HG03175 (cell line): ENCODE measurements around the gene PET100.

Source experiments
- ATAC-seq: cut with Tn5 transposase; IDR thresholded peaks from one replicate; pipeline ENCODE4 v1.9.1; 2021; ENCODE audit warnings: mild to moderate bottlenecking, moderate library complexity; ENCODE audit not compliant: unreplicated experiment

Gene PET100

DNA sequence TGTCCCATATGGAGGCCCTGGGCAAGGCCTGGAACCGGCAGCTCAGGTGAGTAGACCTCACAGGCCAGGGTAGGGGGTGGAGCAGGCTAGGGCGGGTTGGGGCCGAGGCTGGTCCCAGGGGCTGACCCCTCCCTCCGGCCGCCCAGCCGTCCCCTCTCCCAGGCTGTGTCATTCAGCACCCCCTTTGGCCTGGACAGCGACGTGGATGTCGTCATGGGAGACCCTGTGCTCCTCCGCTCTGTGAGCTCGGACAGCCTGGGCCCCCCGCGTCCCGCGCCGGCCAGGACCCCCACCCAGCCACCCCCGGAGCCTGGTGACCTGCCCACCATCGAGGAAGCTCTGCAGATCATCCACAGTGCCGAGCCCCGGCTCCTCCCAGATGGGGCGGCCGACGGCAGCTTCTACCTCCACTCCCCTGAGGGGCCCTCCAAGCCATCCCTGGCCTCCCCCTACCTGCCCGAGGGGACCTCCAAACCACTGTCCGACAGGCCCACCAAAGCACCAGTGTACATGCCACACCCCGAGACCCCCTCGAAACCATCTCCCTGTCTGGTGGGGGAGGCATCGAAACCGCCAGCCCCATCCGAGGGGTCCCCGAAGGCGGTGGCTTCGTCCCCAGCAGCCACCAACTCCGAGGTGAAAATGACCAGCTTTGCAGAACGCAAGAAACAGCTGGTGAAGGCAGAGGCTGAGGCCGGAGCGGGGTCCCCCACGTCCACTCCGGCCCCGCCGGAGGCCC lies 17.9 kb upstream of the PET100 start:
- ATAC-seq: no peak

DNA sequence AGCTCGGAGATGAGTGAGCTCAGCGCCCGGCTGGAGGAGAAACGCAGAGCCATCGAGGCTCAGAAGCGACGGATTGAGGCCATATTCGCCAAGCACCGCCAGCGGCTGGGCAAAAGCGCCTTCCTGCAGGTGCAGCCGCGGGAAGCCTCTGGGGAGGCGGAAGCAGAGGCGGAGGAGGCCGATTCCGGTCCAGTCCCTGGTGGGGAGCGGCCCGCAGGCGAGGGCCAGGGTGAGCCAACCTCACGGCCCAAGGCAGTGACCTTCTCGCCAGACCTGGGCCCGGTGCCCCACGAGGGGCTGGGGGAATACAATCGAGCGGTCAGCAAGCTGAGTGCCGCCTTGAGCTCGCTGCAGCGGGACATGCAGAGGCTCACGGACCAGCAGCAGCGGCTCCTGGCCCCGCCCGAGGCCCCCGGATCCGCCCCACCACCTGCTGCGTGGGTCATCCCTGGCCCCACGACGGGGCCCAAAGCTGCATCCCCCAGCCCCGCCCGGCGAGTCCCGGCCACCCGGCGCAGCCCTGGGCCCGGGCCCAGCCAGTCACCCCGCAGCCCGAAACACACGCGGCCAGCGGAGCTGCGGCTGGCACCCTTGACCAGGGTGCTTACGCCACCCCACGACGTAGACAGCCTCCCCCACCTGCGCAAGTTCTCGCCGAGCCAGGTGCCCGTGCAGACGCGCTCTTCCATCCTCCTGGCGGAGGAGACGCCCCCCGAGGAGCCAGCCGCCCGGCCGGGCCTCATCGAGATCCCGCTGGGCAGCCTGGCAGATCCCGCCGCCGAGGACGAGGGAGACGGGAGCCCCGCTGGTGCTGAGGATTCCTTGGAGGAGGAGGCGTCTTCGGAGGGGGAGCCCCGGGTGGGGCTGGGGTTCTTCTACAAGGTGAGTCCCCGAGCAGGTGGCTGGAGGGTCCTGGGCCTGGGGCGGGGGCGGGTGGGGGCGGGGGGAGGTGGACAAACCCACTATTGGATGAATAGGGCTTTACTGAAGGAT lies 17.0 kb upstream of the PET100 start:
- ATAC-seq: no peak

DNA sequence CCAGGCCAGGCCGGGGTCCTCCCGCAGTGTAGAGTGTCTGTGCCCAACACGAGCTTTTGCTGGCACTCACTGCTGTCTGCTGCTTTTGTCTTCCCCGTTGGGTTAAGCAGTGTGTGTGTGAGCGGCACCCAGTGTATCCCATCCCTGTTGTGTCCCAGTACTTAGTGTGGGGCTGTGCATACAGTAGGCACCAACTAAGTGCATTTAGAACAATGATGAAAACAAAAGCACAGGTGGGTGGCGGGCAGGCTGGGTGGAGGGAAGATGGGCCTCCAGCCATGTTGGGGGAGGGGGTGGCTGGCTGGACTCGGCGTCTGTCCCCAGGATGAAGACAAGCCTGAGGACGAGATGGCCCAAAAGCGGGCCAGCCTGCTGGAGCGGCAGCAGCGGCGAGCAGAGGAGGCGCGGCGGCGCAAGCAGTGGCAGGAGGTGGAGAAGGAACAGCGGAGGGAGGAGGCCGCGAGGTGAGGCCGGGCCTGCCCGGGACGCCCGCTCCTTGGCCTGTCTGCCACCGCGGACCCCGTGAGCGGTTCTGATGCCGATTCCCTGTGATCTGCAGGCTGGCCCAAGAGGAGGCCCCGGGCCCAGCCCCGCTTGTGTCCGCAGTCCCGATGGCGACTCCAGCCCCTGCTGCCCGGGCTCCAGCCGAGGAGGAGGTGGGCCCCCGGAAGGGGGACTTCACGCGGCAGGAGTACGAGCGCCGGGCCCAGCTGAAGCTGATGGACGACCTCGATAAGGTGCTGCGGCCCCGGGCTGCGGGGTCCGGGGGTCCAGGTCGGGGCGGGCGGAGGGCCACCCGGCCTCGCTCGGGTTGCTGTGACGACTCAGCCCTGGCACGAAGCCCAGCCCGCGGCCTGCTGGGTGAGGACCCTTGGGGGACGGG lies 14.5 kb upstream of the PET100 start:
- ATAC-seq: no peak

DNA sequence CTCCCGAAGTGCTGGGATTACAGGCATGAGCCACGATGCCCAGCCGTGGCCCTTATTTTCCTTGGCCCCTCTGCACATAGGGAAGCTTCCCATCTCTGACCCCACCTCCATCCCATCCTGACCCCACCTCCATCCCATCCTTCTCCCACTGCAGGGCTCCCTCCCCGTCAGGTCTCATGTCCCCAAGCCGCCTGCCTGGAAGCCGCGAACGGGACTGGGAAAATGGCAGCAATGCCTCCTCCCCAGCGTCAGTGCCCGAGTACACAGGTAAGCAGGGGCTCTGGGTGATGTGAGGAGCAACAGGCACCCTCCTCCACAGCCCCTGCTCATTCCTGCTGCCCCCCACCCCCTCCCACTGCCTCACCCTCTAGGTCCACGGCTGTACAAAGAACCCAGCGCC lies 12.4 kb upstream of the PET100 start:
- ATAC-seq: no peak

DNA sequence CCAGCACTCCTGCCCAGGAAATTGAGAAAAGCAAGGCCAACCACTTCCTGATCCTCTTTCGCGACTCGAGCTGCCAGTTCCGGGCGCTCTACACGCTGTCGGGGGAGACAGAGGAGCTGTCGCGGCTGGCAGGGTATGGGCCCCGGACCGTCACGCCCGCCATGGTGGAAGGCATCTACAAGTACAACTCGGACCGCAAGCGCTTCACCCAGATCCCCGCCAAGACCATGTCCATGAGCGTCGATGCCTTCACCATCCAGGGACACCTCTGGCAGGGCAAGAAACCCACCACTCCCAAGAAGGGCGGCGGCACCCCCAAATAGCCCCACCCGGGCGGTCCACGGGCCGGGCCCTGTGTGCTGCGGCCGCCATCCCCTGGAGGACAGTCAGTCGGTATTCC lies 11.9 kb upstream of the PET100 start:
- ATAC-seq: no peak

DNA sequence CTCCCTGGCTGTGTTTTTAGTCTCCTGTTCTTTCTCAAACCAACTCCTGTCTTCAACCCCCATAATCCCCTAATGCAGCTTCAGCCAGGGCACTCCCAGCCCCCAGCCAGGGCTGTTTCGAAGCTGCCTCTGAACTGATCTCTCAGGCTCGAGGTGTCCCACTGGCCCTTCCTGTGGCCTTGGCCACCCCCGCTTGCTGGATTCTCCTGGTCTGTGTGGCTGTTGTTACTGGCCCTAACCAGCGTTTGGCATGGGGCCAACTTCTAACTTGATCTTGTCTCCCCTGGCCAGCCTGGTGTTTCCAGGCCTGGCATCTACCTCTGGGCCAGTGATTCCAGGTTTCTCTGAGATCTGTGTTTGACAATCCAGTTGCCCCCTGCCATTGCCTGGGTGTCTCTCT lies 11.2 kb upstream of the PET100 start:
- no peak for ATAC-seq

DNA sequence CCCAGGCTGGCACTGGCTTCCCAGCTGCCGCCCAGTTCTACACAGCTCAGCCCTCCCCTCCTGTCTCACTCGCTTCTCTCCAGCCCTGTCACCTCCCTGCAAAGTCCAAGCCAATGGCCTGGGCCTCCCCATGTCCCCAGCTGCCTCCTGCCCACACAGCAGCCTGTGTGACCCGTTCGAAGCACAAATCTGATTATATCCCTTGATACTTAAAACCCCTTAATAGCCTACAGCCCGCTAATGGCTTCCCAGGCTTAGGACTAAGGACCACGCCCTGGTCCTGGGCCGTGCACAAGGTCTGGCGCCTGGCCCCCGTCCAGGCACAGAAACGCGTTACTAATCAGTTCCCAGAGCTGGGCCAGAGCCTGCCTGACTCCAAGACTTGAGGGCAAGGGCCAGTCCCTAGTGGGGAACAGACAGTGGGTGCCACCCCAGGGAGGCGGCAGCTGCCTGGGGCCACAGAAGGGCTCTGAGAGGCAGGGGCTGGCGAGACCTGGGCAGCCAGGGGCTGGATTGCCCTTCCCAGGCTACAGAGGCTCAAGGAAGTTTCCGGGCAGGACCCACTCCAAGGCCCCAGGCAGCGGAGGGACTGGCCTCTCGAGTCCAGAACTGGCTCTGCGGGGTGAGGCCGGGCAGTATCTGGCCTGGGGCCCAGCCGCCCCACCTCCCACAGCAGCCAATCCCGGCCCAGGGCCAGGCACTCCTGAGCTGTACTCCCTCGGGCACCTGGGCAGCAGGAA lies 10.7 kb upstream of the PET100 start:
- no peak for ATAC-seq

DNA sequence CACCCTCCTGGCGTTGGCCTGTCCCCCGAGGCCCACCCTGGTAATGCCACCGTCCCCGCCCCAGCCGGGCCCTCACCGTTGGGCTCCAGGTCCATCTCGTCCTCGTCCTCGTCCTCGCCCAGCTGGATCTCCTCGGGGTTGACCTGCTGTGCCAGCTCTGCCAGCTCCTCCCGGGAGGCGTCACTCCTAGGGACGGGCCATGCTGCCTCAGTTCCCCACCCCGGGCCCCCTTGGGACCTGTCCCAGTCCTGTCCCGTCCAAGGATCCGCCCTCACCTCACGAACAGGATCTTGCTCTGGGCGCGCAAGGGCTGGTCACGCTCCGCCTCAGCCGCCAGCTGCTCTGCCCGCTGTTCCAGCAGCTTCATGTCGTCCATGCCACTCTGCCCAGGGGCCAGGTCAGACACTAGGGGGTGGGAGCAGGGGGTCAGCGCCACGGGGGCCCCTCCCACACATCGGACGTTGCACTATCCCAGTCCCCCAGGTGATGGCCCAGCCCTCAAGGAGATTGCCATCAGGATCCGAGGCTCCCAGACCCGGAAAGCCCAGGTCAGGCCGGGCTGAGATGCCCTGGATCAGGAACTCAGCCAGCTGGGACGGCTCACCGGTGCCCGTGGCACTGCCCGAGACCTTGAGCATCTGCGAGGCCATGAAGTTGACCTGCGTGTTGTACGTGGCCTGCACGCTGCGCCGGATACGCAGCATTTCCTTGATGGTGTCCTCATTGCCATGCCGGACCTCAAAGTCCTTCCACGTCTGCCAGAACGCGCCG lies 9.7 kb upstream of the PET100 start:
- ATAC-seq: no peak

DNA sequence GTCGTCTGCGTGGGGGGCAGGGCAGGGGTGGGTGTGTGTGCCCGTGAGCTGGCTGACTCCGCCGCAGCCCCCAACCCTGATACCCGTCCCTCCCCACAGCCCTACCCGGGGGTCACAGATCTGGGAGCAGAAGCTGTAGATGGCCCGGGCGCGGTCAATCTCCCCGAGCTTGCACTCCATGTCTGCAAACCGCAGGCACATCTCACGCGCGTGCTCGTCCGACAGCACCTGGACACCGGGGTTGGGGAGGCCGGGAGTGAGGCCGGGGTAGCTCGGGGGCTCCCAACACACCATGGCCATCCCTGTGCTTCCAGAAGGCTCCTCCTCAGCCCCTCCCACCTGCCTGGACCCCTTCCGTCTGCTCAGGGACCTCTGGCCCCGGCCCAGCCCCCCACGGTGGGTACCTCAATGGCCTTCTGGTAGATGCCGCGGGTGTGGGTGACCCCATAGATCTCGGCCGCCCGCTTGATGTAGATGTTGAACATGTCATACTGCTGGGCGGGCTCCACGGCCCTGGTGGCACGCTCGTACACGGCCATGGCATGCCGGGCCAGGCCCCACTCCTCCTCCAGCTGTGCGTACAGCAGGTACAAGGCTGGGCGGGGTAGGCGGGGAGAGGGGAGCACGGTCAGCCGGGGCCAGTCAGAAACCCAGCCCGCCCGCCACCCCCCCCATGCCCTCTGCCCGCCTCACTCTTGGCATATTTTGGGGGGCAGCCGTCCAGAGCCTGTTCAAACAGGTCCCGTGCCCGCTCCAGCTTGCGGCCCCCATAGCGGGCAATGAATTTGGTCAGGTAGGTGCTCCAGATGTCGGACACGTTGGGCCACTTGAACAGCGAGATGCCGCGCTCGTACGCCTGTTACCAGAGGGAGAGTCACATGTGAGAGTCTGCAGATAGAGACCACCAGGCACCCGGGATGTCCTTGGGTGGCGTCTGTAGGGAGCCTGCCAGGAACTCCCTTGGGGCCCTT lies 8.9 kb upstream of the PET100 start:
- no peak for ATAC-seq

DNA sequence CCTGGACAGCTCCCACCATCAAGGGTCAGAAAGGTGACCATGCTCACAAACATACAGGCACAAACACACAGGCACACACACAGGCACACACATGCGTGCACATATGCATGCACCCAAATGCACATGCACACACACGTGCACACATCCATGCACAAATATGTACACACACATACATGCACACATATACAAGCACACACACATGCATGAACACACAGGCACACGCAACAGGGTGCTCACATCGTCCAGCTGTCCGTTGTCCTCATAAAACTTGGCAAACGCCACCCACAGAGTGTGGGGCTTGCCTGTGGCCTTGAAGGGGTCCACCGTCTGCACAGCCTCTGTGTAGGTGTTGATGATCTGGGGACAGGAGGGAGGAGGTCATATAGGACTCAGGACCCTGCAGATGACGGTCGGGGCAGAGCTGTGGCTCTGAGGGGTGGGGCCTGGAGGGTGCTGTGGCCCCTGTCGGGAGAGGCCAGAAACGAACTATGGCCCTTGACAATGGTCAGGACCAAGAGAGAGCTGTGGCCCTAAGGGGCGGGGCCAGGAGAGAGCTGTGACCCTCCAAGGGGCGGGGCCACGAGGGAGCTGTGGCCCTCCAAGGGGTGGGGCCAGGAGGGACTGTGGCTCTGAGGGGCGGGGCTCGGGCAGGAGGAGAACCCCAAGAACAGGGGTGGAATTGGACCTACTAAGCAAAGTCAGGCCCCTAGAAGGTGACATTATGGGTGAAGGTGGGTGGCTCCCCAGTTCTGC lies 6.5 kb upstream of the PET100 start:
- no peak for ATAC-seq

DNA sequence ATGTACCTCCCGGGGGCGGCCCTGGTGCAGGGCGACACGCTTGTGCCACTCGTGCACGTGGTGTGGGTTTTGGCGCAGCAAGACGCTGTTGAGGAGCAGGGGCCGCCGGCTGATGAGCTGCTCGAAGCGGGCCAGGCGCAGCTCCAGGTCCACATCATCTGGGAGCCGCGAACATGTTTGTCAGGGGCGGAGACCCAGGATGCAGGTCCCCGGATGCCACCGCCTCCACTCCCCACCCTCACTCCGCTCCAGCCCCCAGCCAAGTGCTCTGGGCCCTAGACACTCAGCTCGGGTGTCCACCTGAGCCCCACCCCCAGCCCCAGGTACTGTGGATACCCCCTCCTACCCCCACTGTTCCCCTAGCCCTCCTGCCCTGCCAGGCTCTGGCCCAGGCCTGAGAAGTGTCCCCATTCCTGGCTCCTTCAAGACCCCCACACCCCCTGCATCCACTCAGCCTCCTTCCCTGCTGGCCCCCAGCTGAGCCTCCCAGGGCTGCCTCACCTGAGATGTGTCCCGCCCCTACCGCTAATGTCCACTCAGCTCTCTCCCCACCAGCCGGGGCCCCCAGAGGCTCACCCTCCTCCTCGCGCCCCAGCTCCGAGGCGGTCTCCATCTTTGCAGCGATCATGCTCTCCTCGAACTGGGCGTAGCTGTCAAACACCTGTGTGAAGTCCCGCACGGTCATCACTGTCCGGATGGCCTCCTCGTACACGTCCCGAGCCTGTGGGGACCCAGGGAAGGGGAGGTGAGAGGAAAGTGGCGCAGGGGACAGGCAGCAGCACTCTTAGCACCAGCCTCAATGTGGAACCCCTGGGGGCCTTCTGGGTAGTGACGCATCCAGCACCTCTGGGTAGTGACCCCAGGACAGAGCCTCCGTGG lies 5.6 kb upstream of the PET100 start:
- ATAC-seq: no peak

DNA sequence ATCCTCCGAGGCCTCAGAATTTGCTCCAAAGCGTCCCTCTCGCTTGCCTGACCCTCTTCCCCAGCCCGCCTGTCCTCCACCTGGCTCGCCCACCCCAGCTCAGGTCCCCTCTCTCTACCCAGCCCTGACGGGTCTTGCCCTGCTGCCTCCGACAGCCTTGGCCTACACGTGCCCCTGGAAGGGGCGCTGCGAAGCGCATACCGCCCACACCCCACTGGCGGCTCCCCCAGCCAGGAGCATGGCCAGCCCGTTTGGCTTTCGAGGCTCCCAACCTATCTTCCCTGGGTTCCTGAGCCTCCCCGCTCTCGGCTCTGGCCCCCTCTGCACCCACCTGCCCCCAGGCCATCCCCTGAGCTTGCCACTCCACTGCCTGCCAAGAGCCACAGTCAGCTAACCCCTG lies 4.8 kb upstream of the PET100 start:
- ATAC-seq: no peak

DNA sequence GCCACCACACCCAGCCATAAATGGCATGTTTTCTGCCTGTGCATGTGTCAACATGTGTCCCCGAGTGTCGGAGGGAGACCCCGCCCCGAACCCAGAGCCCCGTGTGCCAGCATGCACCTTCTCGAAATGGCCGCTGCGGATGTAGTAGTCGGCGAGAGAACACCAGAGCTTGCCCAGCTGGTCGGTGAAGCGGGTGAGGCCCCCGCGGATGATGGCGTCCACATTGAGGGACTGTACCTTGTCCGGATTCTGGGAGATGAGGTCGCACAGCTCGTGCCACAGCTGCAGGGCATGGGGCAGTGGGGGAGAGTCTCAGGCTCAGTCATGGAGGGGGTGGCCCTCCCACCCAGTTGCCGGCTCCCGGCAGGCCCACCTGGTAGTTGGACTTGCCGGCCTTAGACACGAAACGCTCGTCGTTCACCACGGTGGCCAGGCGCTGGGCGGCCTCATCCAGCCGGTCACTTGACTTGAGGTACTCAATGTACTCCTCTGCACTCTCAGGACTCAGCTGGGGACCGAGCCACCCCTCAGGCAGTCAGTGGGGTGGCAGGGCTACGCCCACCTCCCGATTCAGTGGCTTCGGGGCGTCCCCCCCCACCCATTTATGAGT lies 3.7 kb upstream of the PET100 start:
- no peak for ATAC-seq

DNA sequence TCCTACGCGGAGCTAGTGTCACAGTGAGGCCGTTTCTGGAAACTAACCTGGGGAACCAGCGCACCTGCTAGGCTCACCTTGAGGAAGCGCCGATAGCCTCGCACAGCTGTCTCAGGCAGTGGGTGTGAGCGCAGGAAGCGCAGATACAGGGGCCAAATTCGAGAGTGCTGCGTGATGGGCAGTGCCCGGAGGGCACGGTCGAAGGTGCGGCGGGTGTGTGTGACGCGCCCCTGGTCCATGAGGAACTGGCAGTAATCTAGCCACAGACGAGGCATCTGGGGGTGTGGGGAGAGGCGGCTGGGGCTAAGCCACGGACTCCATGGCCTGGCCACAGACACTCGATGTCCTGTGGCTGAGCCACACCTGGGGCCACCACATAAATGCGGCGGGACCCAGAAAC lies 2.4 kb upstream of the PET100 start:
- no peak for ATAC-seq

DNA sequence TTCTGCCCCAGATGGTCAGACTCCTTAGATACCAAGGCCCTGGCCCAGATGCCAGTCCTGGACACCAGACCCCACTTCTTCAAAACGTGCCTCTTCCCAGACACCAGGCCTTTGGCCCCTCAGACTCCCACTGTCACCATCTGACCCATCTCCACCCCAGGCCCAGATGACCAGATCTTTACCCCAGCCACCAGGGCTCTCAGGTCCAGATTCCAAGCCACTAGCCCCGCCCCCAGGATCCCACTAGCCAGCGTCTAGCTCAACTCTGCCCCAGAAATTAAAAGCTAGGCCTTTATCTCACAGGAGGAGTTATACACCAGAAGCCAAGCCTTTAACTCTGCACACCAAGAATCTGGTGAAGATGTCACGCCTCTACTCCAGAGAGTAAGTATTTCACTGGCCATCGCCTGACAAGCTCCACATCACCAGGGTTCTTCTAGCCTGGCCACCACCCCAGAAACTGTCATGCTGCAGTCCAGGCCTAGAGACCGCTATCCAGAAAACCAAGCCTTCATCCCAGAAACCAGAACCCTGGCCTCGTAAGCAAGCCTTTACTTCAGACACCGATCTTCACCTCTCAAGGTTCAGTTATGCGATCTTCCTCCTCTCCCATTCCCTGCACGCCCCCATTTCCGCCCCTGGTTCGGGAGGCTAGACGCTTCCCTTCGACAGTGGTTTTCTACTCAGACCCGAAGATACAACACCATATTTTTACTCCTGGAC lies 843 bp upstream of the PET100 start:
- ATAC-seq: no peak

DNA sequence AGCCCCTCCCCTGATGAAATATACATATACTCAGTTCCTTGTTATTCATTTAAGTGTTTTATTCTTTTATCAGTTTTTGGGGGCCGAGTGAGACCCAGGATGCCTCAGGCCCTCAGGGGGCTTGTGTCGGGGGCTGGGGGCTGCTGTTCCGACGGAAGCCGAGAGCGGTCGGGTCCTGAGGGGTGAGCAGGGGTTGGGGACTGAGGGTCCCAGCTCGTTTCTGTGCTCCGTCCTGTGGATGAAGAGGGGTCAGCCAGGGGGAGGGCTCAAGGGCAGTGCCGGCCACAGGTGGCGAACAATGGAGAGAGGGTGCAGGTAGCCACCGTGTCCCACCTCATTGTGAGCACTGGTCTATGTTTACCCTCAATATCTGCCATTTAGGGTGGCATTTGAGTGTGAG lies 2.0 kb downstream of the PET100 start:
- no peak for ATAC-seq
